Stimulated activated CD4-positive, alpha-beta T cell treated with anti-CD3 and anti-CD28 coated beads, Interleukin-12 subunit alpha, Interleukin-12 subunit beta, amount 100 ng/mL, for 4 hours (primary cell): Measurements from ENCODE around the gene FZD4.
"Not testable (repeated sequence)": the region's sequence is repeated elsewhere in the genome, so short reads cannot be mapped to it uniquely, and the experiment has no call there.

Experiments
- DNase-seq: peaks from one replicate; pipeline ENCODE4 v3.0.0-alpha.2; 2020

FZD4 gene

DNA sequence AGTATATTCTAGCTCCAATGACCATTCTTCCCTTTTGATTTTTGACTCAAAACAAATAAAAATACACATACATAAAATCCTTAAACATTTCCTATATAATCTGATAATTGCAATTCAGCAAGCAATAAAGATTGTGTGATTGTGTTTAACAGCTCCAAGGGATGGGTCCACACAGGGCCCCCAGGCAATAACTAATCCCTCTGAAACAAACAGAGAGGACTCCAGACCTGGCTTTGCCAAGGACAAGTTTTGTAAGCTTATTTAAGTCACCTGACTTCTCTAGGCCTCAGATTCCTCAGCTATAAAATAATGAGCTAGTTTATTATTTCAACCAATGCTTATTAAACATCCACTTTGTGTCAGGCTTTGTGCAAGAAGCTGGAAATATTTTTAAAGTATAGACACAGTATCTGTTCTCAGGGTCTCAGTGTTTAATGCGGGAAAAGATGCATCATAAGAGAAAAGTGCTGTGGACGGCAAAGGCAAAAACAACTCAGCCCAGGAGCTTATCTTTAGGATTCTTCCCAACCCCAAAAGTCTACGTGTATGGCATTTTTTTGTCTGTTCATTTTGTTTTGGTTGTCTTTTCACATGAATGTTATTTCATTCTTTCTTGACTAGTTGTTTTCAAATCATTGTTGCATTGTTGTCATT, 20.1 kb downstream of the FZD4 start:
- no peak for DNase-seq

GRCh38 chr11:86934582-86934900, 20.7 kb downstream of the FZD4 start:
- no peak for DNase-seq

- no peak for DNase-seq
These were observed 21.2 kb downstream of the FZD4 start for GRCh38 chr11:86933891-86934581.

DNA sequence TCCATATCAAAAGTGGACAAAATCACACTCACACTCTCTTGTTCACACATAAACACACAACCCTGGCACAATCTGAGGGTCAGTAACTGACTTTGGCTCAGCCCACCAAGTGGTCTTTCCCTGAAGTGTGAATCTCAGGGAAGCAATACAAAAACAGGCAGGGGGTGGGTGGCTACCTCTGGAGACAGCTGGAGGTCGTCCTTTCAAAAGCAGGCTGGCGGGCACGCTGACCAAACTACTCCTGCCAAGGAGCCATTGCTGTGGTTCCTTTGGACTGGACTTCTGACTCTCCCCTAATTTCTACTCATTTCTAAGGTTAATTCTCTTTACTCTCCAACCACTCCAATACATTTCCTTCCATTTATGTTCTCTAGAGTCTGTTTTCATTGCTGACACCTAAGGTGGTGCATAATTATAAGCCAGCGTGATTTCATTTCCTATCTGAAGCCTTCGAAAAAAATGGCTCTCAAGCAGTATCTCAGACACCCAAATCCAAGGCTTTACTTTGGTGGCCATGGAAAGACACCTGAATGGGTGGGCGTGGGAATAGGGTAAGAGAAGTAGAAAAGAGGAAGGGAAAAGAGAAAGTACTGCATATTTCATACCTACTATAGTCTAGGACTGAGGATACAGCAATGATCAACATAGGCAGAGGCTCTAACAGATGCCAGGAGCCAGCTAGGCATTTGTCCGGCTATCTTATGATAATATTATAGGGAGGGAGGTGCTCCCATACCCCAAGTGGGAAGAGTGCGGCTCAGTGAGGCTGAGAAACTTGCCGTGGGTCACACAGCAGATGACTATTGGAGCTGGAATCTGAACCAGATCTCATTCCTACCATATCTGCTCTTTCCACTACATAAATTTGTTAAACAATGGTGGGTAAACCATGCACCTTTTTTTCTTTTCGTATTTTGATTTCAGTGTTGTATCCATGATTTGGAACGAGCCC, 22.0 kb downstream of the FZD4 start:
- no peak for DNase-seq

DNA sequence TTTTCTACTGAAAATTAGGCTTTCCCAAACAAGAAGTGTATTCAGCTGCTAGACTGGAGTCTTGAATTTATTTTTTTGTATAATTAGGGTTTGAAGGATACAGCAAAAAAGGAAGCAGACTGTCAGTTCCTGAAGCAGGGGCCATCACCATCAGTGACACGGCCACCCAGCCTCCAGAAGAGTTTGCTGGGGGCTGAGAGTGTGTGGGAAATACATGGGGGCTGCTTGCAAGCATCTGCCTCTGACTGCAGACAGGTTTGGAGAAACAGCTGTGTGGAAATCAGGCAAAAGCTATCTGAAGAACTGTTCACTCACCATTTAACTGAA, 23.0 kb downstream of the FZD4 start:
- no peak for DNase-seq

- no peak for DNase-seq
These were observed 23.5 kb downstream of the FZD4 start for GRCh38 chr11:86931548-86932258.

GRCh38 chr11:86930957-86931547, 24.1 kb downstream of the FZD4 start:
- DNase-seq, result no peak

GRCh38 chr11:86926975-86927374, 28.2 kb downstream of the FZD4 start:
- DNase-seq, result no peak

DNA sequence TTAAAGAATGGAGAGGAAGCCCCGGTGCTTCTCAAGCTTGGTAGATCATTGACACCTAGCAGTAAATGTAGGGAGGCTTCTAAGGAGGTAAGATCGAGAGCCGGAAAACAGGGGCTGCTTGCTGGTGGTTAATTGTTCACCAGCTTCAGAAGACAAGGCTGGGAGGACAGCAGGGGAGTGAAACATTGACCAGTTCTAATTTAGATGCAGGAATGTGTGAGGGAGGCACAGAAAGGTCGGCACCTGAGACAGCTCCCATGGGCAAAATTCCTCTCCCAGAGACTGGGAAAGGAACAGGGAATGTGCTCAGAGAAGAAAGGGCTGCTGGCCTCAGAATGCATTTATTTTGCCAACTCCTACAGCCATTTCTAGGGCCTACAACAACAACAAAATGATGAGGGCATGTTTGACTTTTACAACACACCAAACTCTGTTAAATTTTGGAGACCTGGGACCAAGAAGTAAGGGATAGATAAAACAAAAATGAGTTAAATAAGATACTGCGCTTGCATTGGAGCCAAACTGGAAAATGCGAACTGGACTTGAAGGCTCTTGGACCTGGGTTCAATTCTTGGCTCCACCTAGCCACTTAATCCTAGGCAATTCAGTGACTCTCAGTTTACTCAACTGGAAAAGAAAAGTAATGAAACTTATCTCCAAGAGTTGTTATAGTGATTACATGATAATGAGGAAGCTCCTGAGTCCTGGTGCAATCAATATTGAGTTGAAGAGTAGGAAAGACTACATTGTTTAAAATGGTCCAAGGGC, 31.0 kb downstream of the FZD4 start:
- no peak for DNase-seq

DNA sequence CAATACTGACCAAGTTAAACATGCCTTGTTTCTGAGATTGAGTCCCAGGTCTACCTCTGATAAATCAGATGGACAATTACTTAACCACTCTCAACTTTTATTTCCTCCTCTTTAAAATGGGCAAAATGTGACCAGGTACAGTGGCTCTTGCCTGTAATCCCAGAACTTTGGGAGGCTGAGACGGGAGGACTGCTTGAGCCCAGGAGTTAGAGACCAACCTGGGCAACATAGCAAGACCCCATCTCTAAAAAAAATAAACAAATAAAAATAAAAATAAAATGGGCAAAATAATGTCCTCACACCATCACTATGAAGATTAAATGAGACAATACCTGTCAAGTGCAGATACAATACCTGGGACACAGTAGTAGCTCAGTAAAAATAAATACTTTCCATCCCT, 33.0 kb downstream of the FZD4 start:
- no peak for DNase-seq

- no peak for DNase-seq
These were observed 35.5 kb downstream of the FZD4 start for GRCh38 chr11:86919557-86920210.

DNA sequence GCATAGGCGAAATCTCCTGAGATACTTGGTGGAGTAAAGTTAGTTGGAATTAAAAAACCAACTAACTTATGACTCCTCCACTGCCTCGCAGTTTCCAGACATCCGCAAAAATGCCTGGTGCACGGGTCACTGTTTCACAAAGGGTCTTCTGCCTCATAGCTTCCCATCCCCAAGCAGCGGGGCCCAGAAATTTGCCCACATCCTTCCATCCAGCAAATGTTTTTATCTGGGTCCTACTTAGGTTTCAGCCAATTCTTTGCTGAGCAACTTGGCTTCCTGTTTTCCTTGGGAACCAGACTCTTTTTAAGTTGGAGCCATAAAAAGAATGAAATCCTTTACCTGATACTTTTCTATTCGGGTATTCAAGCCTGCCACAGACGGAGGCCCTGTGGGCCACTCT, 36.2 kb downstream of the FZD4 start:
- no peak for DNase-seq

DNA sequence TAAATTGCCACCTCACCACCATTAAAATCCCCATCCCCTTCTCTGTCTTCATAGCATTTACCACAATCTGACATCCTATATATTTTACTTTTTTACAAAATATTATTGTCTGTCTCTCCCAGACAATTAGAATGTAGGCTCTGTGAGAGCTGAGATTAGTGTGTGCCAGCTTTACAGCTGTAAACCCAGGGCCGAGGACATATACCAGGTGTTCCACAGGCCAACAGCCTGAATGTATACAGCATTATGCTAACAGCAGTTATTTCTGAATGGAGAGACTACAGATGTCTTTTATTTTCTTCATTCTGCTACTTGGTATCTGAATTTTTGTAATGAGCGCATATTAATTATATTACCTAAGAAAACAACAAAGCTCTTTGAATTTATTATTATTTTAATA, 36.7 kb downstream of the FZD4 start:
- no peak for DNase-seq

- DNase-seq, result no peak
These were observed 37.6 kb downstream of the FZD4 start for GRCh38 chr11:86917589-86917988.

GRCh38 chr11:86916330-86916729, 38.9 kb downstream of the FZD4 start:
- DNase-seq, result no peak

DNA sequence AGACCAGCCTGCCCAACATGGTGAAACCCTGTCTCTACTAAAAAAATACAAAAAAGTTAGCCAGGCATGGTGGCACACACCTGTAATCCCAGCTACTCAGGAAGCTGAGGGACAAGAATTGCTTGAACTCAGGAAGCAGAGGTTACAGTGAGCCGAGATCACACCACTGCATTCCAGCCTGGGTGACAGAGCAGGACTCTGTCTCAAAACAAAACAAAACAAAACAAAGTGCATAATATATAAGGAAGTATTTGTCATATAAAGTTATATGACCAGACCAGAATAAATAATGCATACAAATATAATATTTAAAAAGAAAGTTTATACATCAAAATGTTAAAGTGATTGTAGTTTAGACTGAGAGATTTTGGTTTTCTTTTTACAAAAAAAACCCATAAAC, 39.3 kb downstream of the FZD4 start:
- not testable (repeated sequence) for DNase-seq

GRCh38 chr11:86914865-86915519, 40.2 kb downstream of the FZD4 start:
- no peak for DNase-seq

GRCh38 chr11:86912238-86912637, 43.0 kb downstream of the FZD4 start:
- no peak for DNase-seq

DNA sequence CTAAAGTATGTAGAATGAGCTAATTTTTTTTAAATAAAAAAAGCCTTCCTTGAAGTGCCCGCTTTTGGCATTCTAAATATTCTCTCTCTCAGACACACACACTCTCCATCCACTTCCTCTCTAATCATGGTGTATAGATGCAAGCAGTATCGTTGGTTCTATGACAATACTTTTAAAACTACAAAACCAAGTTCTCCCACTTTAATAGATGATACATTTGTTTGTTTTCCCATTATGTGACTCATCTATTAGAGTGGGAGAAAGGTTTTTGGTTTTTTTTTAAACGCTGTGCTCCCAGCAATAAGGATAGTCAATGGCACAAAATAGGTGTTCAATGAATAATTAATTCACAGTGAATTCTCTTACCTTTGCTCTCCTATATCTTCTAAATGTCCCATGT, 44.6 kb downstream of the FZD4 start:
- no peak for DNase-seq

- DNase-seq, result no peak
These were observed 49.0 kb downstream of the FZD4 start for GRCh38 chr11:86906198-86906597.

- DNase-seq, result no peak
These were observed 49.9 kb downstream of the FZD4 start for GRCh38 chr11:86905252-86905651.
